NCI-H1105 (cell line): Measurements from ENCODE around the gene CHST11.

ENCODE experiments used
- DNase-seq: peaks from one replicate; lab custom pipeline; 2025; lab: John Stamatoyannopoulos, UW

The CHST11 gene

DNA sequence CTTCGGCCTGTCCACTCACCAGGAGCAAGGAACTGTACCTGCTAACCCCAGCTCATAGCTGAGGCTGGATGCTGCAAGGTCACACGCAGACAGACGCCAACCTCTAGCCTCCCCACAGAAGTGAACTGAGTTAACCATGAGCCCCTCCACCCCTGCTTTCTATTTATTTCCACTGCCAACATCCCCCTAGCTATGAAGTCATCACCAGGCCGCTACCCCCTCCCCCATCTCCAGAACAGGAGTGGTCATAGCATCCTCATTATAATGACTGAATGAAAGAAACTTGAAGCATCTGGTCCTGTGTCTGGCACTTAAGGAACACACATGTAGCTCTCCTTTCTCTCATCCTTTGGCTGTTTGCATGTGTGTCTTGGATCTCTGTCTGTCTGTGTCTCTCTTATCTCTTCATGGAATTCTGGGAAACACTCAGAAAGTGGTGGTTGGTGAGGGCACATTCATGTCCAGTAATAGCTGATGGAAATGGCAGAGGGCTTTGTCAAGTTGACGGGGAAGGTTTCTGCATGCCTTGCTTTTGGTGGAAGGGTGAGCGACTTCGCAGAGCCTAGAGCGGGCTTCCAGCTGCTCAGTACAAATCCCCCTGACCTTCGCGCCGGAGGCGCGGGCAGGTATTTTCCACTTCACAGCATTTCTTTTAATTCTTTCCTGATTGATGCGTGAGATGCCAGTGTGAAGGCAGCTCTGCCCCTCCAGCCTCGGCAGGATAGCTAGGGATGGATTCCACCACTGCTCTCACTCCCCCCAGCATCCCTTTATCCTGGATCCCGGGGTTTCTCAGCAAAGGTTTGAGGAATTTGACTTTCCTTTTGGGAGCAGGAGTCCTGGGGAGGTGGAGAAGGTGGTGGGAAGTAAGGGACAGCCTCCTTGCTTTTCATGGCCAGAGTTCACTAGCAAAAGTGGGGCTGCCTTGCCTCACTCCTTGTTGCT lies 198.2 kb downstream of the CHST11 start:
- DNase-seq, result no peak

DNA sequence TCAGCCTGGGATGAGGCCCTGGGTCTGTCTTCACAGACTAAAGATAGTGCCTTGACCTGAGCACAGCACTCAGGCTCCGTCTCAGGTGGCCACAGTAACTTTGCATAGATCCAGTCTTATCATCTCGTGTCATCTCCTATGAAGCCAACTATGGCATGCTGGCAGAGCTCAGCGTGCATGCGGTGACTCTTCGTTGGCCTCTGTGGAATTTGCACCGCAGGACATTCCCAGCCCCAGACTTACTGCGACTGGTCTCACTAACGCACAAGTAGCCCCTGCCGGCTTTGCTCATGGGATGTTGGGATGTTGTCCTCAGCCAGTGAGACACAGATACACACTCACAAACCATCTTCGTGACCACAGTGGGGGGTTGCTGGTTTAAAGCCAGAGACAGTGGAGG lies 199.6 kb downstream of the CHST11 start:
- no peak for DNase-seq

DNA sequence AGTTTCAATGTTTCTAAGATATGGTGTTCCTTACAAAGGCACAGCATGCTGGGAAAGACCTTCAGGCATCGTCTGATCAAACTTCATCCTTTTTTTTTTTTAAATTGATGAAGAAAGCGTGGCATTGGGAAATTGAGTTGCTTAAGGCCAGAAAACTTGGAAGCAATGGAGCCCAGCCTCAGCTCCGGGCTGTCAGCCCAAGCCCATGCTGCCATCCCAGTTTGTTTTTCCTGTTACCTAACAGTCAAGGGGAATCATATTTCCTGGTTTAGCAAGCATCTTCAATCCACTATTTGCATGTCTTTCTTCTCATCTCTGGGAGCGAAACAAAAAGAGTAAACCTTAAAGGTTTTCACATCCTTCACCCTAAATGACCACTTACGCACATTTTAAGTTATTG lies 200.2 kb downstream of the CHST11 start:
- no peak for DNase-seq

- no peak for DNase-seq
These were observed 201.2 kb downstream of the CHST11 start for GRCh38 chr12:104657726-104658484.

GRCh38 chr12:104659058-104659457 lies 202.3 kb downstream of the CHST11 start:
- no peak for DNase-seq

GRCh38 chr12:104662203-104662602 lies 205.5 kb downstream of the CHST11 start:
- DNase-seq, result no peak

DNA sequence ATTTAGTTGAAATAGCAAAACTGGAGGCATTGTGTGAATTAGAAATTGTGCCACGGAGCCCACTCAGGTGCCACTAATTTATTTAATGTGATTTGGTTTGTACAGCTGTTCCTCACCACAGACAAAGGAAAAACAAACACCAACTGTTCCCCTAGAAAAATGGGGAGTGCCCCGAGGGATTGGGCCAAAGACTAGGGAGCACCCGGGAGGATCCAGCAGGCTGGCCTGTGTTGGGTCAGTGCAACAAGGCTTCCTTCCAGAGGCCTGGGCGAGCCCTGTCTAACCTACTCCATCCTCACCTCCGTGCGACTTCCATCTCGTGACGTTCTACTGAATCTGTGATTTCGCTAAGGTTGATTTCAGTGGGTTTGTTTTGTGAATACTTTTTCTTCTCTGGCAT lies 206.2 kb downstream of the CHST11 start:
- no peak for DNase-seq

GRCh38 chr12:104664351-104664750 lies 207.6 kb downstream of the CHST11 start:
- DNase-seq, result no peak

DNA sequence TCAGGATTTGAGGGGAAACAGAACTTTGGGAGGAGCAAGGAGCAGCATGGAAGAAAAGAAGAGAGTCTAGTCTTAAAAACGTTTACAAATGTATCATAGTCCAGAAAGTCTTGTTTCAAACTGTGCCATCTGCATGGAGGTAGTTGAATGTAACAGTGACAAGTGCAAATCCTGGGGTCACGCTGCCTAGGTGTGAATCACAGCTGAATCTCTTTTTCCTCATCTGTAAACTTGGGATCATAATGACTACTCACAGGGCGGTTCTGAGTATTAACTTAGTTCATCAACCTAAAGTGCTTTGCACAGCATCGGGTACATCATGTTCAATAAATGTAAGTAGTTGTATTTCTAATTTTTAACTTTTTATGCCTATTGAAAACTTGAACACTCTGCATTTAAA lies 208.5 kb downstream of the CHST11 start:
- no peak for DNase-seq

GRCh38 chr12:104667139-104667538 lies 210.4 kb downstream of the CHST11 start:
- DNase-seq, result no peak

- DNase-seq, result no peak
These were observed 211.5 kb downstream of the CHST11 start for GRCh38 chr12:104668274-104668718.

DNA sequence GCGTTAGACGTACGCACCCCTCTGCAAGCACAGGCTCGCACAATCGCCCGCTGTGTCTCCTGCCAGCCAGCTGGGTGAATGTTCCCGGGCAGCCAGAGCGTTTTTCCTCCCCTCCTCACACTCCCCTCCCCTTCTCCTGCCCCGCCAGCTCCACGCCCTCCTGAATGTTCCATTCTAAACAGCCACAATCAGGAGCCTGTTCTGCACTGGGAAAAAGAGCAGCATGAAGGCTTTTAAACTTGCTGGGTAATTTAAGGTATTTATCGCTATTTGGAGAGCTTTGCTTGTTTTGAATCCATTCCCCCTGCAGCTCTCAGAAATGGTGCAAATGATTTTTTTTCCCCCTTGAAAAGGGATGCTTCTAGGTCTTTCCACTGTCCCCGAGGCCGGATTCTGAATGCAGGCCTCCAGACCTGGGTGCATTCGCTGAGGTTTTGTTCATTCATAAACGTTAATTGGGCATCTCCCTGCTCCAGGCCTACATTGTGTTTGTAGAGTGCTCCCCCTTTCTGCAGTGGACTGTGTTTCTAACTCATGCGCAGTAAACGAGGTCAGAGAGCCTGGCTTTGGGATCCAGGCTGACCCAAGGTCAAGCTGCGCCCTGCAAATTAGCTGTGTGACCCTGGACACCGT lies 212.5 kb downstream of the CHST11 start:
- peak; percentile 78 for DNase-seq

- DNase-seq, result no peak
These were observed 213.1 kb downstream of the CHST11 start for GRCh38 chr12:104669851-104670337.

- no peak for DNase-seq
These were observed 214.0 kb downstream of the CHST11 start for GRCh38 chr12:104670439-104671408.

DNA sequence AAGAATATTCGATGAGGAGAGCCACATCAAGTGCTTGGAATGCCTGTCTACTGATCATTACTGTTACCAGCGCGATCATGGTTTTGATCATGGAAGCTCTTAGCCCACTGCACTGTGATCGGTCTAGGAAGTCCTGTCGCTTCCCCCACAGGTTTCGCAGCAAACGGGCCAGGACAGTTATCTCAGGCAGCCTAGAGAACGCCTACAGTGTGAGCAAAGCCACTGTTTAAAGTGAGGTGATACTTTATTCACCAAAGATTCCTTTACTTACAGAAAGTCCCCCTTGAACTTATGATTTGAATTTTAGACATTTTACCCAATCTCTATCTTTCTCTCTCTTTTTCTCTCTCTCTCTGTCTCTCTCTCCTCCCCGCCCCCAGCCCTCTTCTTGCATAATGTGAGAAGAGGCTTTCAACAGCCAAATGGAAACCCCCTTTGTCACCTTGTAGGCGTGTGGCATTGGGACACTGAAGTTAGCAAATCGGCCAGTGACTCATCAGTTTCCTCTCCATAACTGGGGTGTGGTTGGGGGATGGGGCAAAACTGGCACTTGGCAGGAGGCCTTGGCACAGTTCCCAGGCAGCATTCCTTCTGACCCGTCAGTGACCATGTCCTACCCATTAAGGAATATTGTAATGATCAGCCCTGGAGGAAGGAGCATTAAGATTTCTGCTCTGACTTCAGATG lies 214.8 kb downstream of the CHST11 start:
- no peak for DNase-seq

DNA sequence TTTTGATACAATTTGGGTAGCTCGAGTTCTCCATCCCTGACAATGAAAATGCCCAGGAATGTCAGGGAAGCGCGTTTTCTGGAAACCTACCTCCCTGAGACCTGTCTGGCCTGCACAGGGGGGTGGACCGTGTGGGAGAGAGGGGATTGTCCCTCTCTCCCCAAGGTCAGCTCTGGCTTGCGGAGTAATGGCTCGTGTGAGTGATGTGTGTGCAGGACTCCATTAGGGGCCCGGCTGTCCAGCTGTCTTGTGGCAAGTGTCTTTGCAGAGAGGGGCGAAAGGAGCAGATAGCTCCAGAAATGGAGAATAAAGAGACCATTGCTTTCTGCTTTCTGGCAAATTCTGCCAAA lies 215.3 kb downstream of the CHST11 start:
- DNase-seq, result no peak

GRCh38 chr12:104672501-104673265 lies 215.9 kb downstream of the CHST11 start:
- no peak for DNase-seq

DNA sequence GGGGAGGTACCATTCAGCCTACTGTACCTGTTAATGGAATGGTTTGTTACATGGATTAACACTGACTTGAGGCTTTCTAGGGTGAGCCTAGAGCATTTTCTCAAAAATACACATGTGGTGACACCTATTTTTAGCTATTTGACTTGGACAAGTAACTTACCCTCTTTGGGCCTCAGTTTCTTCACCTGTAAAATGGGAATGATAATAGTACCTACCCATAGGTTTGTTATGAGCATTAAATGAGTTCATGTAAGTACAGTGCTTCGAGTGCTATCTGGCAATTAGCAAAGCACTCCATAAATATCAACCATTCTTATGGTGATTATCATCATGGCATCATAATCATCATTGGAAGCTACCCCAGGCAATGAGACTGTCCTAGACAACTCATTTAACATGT lies 216.5 kb downstream of the CHST11 start:
- DNase-seq, result no peak

- no peak for DNase-seq
These were observed 217.1 kb downstream of the CHST11 start for GRCh38 chr12:104673696-104674482.
